ENCODE data around the gene HACD4. TPM values are rescaled to one million over a fixed set of nuclear protein-coding genes. Genes with fewer than 3 reads are reported as not detected.

Gene HACD4
- total and polyA plus RNA-seq, 4 experiments from 2014 or later, result 5.3 to 18.3 (median 12.0) TPM

DNA sequence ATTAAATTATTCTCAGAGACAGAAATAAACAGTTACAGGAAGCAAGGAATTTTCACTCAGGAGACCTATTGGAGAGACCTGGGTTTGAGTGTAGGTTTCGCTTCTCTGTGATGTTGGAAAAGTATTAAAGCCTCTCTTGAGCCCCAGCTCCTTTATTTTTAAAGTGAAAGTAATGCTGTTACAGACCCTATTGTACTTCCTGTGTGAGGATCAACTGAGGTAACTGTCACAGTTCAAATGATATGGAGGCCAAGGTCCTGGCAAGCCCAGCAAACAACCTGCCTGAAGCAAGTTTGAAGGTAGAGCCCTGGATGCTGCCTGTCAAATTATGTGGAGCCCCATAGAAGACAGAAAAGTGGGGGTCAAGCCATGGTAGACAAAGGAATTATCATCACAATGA is 7.9 kb upstream of the HACD4 start:
- Mint-ChIP-seq H3K4me1 (peaks cover 7 to 9% (median 8%) of the 10 kb centered on the region in 4 donors), H3K27ac (peak overlapping the region in 4 of 7 donors; percentile 22 to 76 (median 45)), H3K36me3 (no peaks in the 10 kb centered on the region), H3K27me3 (no peaks in the 10 kb centered on the region), H3K4me3 (peak overlapping the region in 5 of 8 donors; percentile 0 to 54 (median 21)), H3K9me3 (no peaks in the 10 kb centered on the region)
- Histone ChIP-seq H3K9me3 (ENCODE audit: control insufficient read depth in 1 of 2, low read length in 2 of 2) (no peaks in the 10 kb centered on the region), H3K36me3 (ENCODE audit: insufficient read depth, low read length) (no peaks in the 10 kb centered on the region), H3K4me3 (ENCODE audit: low read length in 2 of 2) (no peak overlapping the region), H3K27ac (ENCODE audit: low read depth, low read length) (no peak overlapping the region), H3K27me3 (ENCODE audit: insufficient read depth, low read length) (no peaks in the 10 kb centered on the region), H3K4me1 (ENCODE audit: insufficient read depth, low read length) (peaks cover 6% of the 10 kb centered on the region)
- ChIA-PET CTCF (ENCODE audit: partially characterized antibody) (no interaction called here), POLR2A (ENCODE audit: partially characterized antibody) (interaction anchor here (1.3 kb wide), 1 partner anchor 8 kb away, joined by 6 read pairs; the partner anchor contains the start of gene HACD4)
- DNase-seq, result no peak
- intact Hi-C loops (cut with micrococcal nuclease), result loop anchor here (10.0 kb wide), 1 partner anchor 1635 kb away; the partner anchor contains the start of gene ACER2

DNA sequence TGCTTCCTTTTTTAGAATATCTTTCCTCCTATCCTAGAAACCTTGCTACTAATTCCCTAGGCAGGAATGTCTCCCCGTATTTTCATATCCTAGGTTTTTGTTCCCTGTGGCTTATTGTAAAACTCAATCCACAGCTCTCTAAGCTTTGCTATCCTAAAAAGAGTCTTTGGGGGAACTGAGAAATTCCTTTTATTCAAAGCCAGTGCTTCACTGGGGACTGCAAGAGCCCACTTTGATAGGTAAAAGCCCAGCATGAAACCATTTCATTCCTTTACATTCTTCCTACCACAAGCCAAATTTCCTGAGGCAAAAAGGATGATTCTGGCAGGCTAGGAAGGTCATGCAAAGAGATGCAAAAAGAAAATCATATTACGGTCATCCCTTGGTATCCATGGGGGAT is 5.8 kb upstream of the HACD4 start:
- no peak for DNase-seq
- Mint-ChIP-seq H3K4me3 (no peak overlapping the region), H3K27me3 (no peaks in the 10 kb centered on the region), H3K27ac (no peak overlapping the region), H3K9me3 (no peaks in the 10 kb centered on the region), H3K36me3 (no peaks in the 10 kb centered on the region), H3K4me1 (peaks cover 15 to 20% (median 19%) of the 10 kb centered on the region in 4 donors)
- Histone ChIP-seq H3K9me3 (ENCODE audit: control insufficient read depth in 1 of 2, low read length in 2 of 2) (no peaks in the 10 kb centered on the region), H3K27me3 (ENCODE audit: insufficient read depth, low read length) (no peaks in the 10 kb centered on the region), H3K4me1 (ENCODE audit: insufficient read depth, low read length) (peaks cover 9% of the 10 kb centered on the region), H3K27ac (ENCODE audit: low read depth, low read length) (no peak overlapping the region), H3K4me3 (ENCODE audit: low read length in 2 of 2) (no peak overlapping the region), H3K36me3 (ENCODE audit: insufficient read depth, low read length) (no peaks in the 10 kb centered on the region)
- ChIA-PET POLR2A (ENCODE audit: partially characterized antibody) (no interaction called here), CTCF (ENCODE audit: partially characterized antibody) (no interaction called here)
- intact Hi-C loops (cut with micrococcal nuclease), result loop anchor here (10.0 kb wide), 1 partner anchor 1632 kb away; the partner anchor contains the start of gene ACER2

DNA sequence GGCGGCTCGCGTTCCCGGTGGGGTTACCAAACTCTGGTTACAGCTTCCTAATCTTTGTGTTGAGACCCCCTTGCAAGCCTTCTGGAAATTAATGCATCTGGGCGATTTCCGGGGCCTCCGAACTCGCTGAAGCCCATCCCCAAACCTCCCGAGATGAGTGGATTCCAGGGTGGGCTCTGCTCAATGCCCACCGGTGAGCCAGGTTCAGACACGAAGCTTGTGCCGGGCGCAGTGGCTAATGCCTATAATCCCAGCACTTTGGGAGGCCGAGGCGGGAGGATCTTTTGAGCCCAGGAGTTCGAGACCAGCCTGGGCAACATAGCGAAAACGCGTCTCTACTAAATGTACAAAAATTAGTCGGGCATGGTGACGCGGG is 356 bp upstream of the HACD4 start:
- ChIA-PET POLR2A (ENCODE audit: partially characterized antibody) (interaction anchor here (0.9 to 2.9 kb wide), 14 partner anchors 8 to 772 kb away, joined by 3 to 22 read pairs (median 6); partner anchors contain the start of genes FOCAD and MLLT3), CTCF (ENCODE audit: partially characterized antibody) (interaction anchor here (1.0 to 1.4 kb wide), 5 partner anchors 13 to 407 kb away, joined by 3 to 6 read pairs (median 3); no protein-coding TSS in a partner anchor)
- H3K36me3 Mint-ChIP-seq, result peaks cover 8 to 13% of the 10 kb centered on the region in 2 donors
- Histone ChIP-seq H3K4me3 (ENCODE audit: low read length in 2 of 2) (peak overlapping the region; percentile 74 to 85), H3K36me3 (ENCODE audit: insufficient read depth, low read length) (no peaks in the 10 kb centered on the region), H3K27me3 (ENCODE audit: insufficient read depth, low read length) (no peaks in the 10 kb centered on the region), H3K27ac (ENCODE audit: low read depth, low read length) (peak overlapping the region; percentile 64), H3K9me3 (ENCODE audit: control insufficient read depth in 1 of 2, low read length in 2 of 2) (no peaks in the 10 kb centered on the region), H3K4me1 (ENCODE audit: insufficient read depth, low read length) (peaks cover 38% of the 10 kb centered on the region)
- peaks cover 18 to 27% (median 25%) of the 10 kb centered on the region in 4 donors for H3K4me1 Mint-ChIP-seq
- H3K4me3 Mint-ChIP-seq, result peak overlapping the region in 6 of 8 donors; percentile 79 to 85 (median 81)
- no peak for DNase-seq
- no peaks in the 10 kb centered on the region for H3K27me3 Mint-ChIP-seq
- no peaks in the 10 kb centered on the region for H3K9me3 Mint-ChIP-seq
- intact Hi-C loops (cut with micrococcal nuclease), result loop anchor here (1.0 to 10.0 kb wide), 6 partner anchors 30 to 1627 kb away; partner anchors contain the start of genes ACER2 and MLLT3
- H3K27ac Mint-ChIP-seq, result peak overlapping the region in 6 of 7 donors; percentile 66 to 87 (median 78)

DNA sequence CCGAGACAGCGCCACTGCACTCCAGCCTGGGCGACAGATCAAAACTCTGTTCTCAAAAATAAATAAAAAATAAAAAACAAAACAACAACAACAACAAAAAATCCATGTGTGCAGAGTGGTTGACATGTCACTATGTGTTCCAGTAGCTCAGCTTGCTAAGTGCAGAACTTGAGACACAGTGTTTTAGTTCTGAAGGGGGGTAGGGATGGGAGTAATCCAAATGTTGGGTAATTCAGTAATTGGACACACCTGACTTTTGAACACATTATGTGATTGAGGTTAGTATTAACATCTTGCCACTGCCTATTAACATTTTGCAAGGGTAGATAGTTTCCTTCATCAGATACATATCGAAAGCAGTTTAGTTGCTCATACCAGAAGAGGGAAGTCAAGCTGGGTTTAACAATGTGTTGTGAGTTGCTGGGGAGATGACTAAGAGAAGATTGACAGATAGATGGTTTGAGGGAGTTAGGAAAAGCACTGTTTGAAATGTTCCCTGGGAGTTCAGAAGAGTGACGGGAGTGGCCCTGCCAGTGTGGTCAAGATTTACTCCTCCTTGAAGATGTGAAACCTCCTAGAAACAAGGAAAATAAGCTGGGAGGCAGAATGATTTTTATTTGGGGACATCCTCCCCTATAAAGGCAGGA is 928 bp downstream of the HACD4 start:
- H3K27ac ChIP-seq (ENCODE audit: low read depth, low read length), result peak overlapping the region; percentile 64
- peaks cover 11% of the 10 kb centered on the region for H3K36me3 ChIP-seq (ENCODE audit: insufficient read depth, low read length)
- peak; percentile 30 to 45 (median 39) for DNase-seq
- intact Hi-C loops (cut with micrococcal nuclease), result loop anchor here (1.0 to 10.0 kb wide), 6 partner anchors 29 to 1626 kb away; partner anchors contain the start of genes ACER2 and MLLT3
- no peaks in the 10 kb centered on the region for H3K9me3 ChIP-seq (ENCODE audit: control insufficient read depth in 1 of 2, low read length in 2 of 2)
- Mint-ChIP-seq H3K27me3 (no peaks in the 10 kb centered on the region), H3K27ac (no peak overlapping the region), H3K36me3 (peaks cover 20 to 25% of the 10 kb centered on the region in 2 donors), H3K9me3 (no peaks in the 10 kb centered on the region), H3K4me3 (no peak overlapping the region), H3K4me1 (peaks cover 28 to 40% (median 32%) of the 10 kb centered on the region in 4 donors)
- POLR2A ChIA-PET (ENCODE audit: partially characterized antibody), result interaction anchor here (0.7 to 2.9 kb wide), 18 partner anchors 9 to 1032 kb away, joined by 3 to 22 read pairs (median 5); partner anchors contain the start of genes FOCAD and MLLT3
- CTCF ChIA-PET (ENCODE audit: partially characterized antibody), result interaction anchor here (0.7 to 2.4 kb wide), 6 partner anchors 29 to 406 kb away, joined by 3 to 6 read pairs (median 4); no protein-coding TSS in a partner anchor
- H3K4me1 ChIP-seq (ENCODE audit: insufficient read depth, low read length), result peaks cover 51% of the 10 kb centered on the region
- no peaks in the 10 kb centered on the region for H3K27me3 ChIP-seq (ENCODE audit: insufficient read depth, low read length)
- H3K4me3 ChIP-seq (ENCODE audit: low read length in 2 of 2), result peak overlapping the region; percentile 74 to 85

DNA sequence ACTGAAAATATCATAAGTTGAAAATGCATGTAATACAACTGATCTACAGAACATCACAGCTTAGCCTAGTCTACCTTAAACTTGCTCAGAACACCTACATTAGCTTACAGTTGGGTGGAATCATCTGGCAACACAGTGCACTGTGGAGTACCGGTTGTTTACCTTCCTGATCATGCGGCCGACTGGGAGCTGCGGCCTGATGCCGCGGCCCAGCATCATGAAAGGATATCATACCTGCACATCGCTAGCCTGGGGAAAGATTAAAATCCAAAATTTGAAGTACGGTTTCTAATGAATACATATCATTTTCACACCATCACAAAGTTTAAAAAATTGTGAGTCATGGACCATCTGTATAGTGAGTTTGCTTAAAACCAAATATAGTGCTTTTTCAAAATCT is 1.8 kb downstream of the HACD4 start:
- POLR2A ChIA-PET (ENCODE audit: partially characterized antibody), result interaction anchor here (2.0 to 2.9 kb wide), 3 partner anchors 10 to 407 kb away, joined by 6 to 18 read pairs (median 18); partner anchors contain the start of gene MLLT3
- no peak for DNase-seq
- CTCF ChIA-PET (ENCODE audit: partially characterized antibody), result interaction anchor here (1.8 to 2.4 kb wide), 2 partner anchors 28 to 31 kb away, joined by 5 to 6 read pairs; no protein-coding TSS in a partner anchor
- H3K27me3 Mint-ChIP-seq, result no peaks in the 10 kb centered on the region
- Histone ChIP-seq H3K27me3 (ENCODE audit: insufficient read depth, low read length) (no peaks in the 10 kb centered on the region), H3K27ac (ENCODE audit: low read depth, low read length) (no peak overlapping the region), H3K4me3 (ENCODE audit: low read length in 2 of 2) (no peak overlapping the region), H3K36me3 (ENCODE audit: insufficient read depth, low read length) (peaks cover 11% of the 10 kb centered on the region), H3K4me1 (ENCODE audit: insufficient read depth, low read length) (peaks cover 54% of the 10 kb centered on the region), H3K9me3 (ENCODE audit: control insufficient read depth in 1 of 2, low read length in 2 of 2) (no peaks in the 10 kb centered on the region)
- intact Hi-C loops (cut with micrococcal nuclease), result loop anchor here (2.0 to 10.0 kb wide), 4 partner anchors 68 to 1625 kb away; partner anchors contain the start of gene ACER2
- peaks cover 24 to 29% of the 10 kb centered on the region in 2 donors for H3K36me3 Mint-ChIP-seq
- no peak overlapping the region for H3K4me3 Mint-ChIP-seq
- no peak overlapping the region for H3K27ac Mint-ChIP-seq
- H3K9me3 Mint-ChIP-seq, result no peaks in the 10 kb centered on the region
- peaks cover 28 to 44% (median 33%) of the 10 kb centered on the region in 4 donors for H3K4me1 Mint-ChIP-seq

DNA sequence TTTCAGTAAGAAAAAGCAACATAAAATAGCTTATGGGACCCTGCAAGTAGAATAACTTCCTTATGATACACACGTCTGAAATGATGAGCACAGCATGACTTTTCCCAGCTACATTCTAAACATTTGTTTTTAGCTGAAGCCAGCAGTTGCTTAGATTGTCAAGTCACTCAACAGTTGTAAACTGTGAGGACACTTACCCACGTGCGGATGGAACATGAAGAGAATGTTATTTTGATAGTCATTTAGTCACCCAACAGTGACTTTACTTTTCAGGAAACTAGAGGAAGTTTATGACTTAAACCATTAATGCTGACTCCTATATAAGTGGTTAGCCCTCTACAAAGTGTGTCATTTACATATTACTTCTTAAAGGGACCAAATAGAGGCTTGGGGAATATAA is 3.0 kb downstream of the HACD4 start:
- intact Hi-C loops (cut with micrococcal nuclease), result no loop called here
- Mint-ChIP-seq H3K9me3 (no peaks in the 10 kb centered on the region), H3K4me1 (peaks cover 34 to 53% (median 36%) of the 10 kb centered on the region in 4 donors), H3K4me3 (peak overlapping the region in 3 of 8 donors; percentile 4 to 71 (median 55)), H3K27me3 (no peaks in the 10 kb centered on the region), H3K27ac (peak overlapping the region in 2 of 7 donors; percentile 3 to 39), H3K36me3 (peaks cover 34 to 39% of the 10 kb centered on the region in 2 donors)
- Histone ChIP-seq H3K27ac (ENCODE audit: low read depth, low read length) (no peak overlapping the region), H3K27me3 (ENCODE audit: insufficient read depth, low read length) (no peaks in the 10 kb centered on the region), H3K4me3 (ENCODE audit: low read length in 2 of 2) (no peak overlapping the region), H3K9me3 (ENCODE audit: control insufficient read depth in 1 of 2, low read length in 2 of 2) (no peaks in the 10 kb centered on the region), H3K4me1 (ENCODE audit: insufficient read depth, low read length) (peaks cover 62% of the 10 kb centered on the region), H3K36me3 (ENCODE audit: insufficient read depth, low read length) (peaks cover 11% of the 10 kb centered on the region)
- ChIA-PET POLR2A (ENCODE audit: partially characterized antibody) (no interaction called here), CTCF (ENCODE audit: partially characterized antibody) (interaction anchor here (1.3 to 1.4 kb wide), 2 partner anchors 10 to 87 kb away, joined by 4 to 7 read pairs; no protein-coding TSS in a partner anchor)
- no peak for DNase-seq

DNA sequence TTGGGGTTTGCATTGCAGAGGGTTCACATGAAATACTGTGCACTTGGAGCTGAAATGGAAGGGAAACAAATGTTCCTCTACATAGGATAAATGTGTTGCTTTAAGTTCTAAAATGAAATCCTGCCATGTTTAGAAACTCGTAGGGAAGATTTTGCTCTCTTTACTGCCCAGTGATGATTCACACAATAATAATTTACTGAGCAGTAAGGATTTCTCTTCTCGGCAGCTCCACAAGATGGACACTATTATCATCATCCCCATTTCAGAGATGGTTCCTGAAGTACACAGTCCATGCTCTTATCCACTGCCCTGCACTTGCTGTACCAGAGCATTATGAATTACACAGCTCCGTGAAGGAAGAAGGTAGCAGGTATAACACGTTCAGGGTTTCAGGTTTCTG is 4.1 kb downstream of the HACD4 start:
- H3K4me1 Mint-ChIP-seq, result peaks cover 26 to 43% (median 27%) of the 10 kb centered on the region in 4 donors
- CTCF ChIA-PET (ENCODE audit: partially characterized antibody), result interaction anchor here (1.0 to 1.4 kb wide), 3 partner anchors 9 to 86 kb away, joined by 4 to 7 read pairs (median 4); no protein-coding TSS in a partner anchor
- H3K27ac Mint-ChIP-seq, result peak overlapping the region in 1 of 7 donors; percentile 5
- H3K4me1 ChIP-seq (ENCODE audit: insufficient read depth, low read length), result peaks cover 59% of the 10 kb centered on the region
- H3K27me3 ChIP-seq (ENCODE audit: insufficient read depth, low read length), result no peaks in the 10 kb centered on the region
- H3K36me3 Mint-ChIP-seq, result peaks cover 42 to 43% of the 10 kb centered on the region in 2 donors
- H3K27ac ChIP-seq (ENCODE audit: low read depth, low read length), result no peak overlapping the region
- peaks cover 11% of the 10 kb centered on the region for H3K36me3 ChIP-seq (ENCODE audit: insufficient read depth, low read length)
- no peaks in the 10 kb centered on the region for H3K27me3 Mint-ChIP-seq
- H3K9me3 Mint-ChIP-seq, result peaks cover 0 to 2% (median 0%) of the 10 kb centered on the region in 8 donors
- intact Hi-C loops (cut with micrococcal nuclease), result no loop called here
- POLR2A ChIA-PET (ENCODE audit: partially characterized antibody), result no interaction called here
- no peak overlapping the region for H3K4me3 Mint-ChIP-seq
- no peak overlapping the region for H3K4me3 ChIP-seq (ENCODE audit: low read length in 2 of 2)
- no peak for DNase-seq
- no peaks in the 10 kb centered on the region for H3K9me3 ChIP-seq (ENCODE audit: control insufficient read depth in 1 of 2, low read length in 2 of 2)

All from CD4-positive, alpha-beta memory T cell (primary cell).